GM21723 (cell line): Measurements from ENCODE around the gene UBE2G1.

Source experiments
- ATAC-seq: cut with Tn5 transposase; IDR thresholded peaks from one replicate; pipeline ENCODE4 v1.9.1; 2021; ENCODE audit warnings: mild to moderate bottlenecking, moderate library complexity; ENCODE audit not compliant: unreplicated experiment

The UBE2G1 gene

DNA sequence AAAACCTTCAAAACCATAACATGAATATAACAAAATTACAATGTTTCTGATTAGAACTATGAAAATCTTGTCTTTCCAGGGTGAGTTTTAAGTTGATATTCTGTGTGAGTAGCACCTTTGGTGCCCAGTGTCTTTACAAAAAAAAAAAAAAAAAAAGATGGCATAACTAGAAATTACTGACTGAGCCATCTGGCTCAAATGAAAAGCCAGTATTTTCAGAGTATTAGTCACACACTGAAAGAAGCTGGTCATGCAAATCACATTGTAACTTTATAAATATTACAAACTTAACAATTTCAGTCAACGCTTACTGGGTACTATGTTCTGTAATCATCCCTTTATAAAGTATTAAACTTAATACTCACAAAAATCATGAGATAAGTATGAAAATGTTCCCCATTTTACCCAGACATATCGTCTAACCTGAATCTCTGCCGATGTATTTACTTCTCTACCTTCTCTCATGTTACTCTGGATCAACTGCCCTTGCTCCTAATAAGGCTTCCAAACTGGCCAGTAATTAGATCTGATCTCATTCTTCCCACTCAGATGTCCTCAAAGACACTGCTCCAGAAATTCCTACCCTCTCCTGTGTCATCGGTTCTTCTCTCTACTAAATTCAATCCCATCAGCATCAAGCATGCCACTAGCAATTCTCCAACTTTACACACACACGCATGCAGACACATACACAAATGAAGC, 25.4 kb downstream of the UBE2G1 start:
- no peak for ATAC-seq

DNA sequence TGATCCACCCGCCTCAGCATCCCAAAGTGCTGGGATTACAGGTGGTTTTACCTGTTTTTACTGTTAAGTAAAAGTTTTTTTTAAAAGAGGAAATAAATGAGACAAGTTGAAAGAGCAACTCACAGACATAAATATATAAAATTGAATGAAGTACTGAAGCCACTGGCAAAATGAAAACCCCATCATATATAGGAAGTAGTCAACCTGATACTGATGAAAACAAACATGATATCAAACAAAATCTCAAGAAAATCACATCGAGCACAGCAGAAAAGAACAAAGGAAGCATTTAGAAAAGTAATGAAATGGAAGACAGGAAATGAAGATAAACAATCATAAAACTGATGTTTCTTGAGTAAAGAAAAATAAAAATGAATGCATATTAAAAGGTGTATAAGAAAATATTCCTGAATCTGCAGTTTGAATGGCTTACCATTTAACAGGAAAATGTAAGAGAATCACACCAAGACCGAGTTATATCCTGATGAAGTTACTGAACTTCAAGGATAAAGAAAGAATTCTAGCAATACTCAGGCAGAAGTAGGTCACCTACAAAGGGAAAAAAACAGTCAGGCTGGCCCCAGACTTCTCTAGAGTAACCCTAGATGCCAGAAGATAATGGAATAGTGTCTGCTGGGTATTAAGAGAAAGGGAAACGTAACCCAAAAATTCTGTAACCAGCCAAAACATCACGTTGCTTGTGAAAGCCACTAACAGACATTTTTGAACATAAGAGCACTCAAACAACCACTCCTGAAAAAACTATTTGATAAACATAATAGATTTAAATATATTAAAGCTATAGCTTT, 31.5 kb downstream of the UBE2G1 start:
- ATAC-seq: no peak

DNA sequence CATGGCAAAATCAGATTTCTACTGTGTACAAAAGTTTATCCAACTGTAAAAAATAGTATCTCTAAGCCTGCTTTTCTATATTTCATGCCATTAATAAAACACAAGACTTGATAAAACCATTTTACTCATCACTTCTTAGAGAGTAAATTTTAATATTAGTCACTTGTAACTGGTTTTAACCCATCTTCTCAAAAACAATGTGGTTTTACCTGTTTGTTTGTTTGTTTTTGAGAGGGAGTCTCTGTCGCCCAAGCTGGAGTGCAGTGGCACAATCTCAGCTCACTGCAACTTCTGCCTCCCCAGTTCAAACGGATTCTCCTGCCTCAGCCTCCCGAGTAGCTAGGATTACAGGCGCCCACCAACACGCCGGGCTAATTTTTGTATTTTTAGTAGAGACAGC, 32.1 kb downstream of the UBE2G1 start:
- ATAC-seq: no peak

DNA sequence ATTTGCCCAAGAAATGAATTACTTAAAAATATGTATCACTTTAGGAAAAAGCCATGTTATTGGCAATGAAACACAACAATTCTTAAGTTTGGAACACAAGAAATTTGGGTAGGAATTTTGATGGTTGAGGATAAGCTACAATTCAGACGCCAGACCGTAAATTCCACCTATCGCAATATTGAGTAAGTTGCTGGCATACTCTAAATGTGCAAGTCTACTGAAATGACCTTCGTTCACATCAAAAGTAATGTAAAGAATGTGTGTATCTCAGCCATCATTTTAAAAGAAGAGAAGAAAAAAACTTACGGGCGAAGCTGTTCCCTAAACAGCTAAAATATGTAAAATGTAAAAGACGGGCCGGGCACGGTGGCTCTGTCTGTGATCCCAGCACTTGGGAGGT, 33.4 kb downstream of the UBE2G1 start:
- no peak for ATAC-seq

DNA sequence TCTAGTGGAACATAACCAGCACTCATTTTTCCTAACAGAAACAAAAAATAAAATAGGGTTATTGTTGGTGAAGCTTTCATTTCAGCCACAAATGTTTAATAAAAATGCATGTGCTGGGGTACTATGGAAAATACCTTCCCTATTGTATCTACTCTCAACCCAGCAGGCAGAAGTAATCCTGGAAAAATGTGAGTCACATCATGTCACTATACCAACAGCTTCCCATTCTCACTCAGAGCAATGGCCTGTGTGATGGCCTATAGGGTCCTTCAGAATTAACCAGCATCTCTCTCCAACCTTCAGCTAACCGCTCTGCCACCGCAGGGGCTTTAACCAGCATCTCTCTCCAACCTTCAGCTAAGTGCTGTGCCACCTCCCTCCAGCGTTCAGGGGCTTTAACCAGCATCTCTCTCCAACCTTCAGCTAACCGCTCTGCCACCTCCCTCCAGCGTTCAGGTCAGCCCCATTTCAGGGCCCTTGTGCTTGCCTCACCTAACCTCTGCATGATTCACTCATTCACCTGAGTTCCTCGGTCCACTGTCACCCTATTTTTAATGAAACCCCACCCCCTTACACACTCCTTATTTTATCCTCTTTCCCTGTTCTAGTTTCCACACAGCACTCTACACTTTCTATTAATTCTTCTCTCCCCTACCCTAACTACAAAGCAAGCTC, 34.0 kb downstream of the UBE2G1 start:
- no peak for ATAC-seq

DNA sequence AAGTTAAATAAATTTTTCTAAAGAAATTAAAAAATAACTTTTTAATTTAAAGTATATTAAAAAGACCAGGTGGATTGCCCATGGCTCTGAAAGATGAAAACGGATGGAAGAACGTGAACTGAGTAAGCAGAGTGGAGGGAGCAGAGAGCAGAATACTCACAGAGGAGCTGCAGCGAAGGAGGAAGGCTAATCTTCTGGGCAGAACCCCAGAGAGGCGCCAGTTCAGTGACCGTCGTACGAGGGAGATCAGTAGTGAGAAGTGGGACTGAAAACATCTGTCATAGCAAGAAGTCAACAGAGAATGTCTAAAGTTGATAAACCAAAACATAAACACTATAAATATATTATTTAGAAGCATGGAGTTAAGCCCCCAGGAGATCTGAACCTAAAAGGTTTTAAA, 34.9 kb downstream of the UBE2G1 start:
- ATAC-seq: no peak

DNA sequence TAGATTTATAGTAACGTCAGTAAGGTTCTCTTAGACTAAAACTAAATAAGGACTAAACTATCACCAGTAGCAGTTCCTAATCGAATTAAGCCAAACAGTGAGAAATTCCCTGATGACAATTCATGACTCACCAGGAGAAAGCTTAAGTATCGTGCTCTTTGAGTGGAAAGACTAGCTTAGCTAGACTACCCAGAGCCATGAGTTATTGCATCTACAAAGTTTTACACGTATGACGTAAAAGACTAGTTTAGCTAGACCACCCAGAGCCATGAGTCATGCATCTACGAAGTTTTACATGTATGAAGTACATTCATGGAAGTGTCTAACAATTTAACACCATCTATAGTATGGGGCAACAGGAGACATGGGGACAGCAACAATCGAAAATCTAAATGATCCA, 36.6 kb downstream of the UBE2G1 start:
- ATAC-seq: no peak

DNA sequence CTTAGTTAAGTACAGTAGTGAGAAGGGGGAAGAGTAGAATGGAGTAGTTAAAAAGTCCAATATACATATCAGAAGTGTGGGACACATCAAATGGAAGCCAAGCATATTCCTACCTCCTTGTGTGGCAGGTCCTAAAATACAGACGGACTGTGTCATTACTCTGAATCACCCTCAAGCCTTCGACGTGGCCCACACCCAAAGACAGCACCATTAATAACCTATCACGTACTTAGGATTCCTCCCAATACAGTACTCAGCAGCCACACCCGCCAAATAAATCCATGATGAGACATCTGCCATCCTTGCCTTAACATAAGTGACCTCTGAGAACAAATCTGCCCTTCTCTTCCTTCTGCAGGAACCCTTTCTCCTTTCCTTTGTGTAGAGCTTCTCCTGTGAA, 38.9 kb downstream of the UBE2G1 start:
- no peak for ATAC-seq

DNA sequence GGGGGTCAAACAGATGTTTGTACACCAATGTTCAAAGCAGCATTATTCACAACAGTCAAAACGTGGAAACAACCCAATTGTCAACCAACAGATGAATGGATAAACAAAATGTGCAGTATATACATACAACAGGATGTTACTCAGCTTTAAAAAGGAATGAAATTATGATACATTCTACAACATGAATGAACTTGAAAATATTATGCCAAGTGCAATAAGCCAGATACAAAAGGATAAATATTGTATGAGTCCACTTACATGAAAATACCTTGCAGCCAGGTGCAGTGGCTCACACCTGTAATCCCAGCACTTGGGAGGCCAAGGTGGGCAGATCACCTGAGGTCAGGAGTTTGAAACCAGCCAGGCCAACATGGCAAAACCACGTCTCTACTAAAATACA, 39.9 kb downstream of the UBE2G1 start:
- ATAC-seq: no peak

DNA sequence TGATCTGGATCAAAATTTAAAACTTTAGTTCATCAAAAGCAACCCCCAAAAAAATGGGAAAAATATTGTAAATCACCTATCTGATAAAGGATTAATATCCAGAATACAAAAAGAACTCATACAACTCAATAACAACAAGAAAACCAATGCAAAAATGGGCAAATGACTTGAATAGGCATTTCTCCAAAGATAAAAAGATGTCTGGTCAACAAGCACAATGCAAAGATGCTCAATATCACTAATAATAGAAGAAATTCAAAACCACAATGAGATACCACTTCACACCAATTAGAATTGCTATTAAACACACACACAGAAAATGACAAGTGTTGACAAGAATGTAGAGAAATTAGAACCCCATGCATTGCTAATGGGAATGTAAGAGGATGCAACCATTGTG, 40.4 kb downstream of the UBE2G1 start:
- ATAC-seq: no peak

DNA sequence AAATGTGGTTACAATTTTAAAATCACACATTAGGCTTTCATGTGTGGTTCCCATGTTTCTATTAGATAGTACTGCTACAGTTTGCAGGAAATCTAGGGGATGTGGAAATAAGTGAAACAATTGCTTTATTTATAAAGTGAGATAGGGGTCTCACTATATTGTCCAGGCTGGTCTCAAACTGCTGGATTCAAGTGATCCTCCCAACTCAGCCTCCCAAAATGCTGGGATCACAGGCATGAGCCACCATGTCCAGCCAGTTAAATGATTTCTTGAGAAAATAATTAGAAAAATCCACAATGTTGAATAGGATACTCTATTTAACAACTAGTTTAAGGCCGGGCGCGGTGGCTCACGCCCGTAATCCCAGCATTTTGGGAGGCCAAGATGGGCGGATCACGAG, 42.0 kb downstream of the UBE2G1 start:
- ATAC-seq: no peak

DNA sequence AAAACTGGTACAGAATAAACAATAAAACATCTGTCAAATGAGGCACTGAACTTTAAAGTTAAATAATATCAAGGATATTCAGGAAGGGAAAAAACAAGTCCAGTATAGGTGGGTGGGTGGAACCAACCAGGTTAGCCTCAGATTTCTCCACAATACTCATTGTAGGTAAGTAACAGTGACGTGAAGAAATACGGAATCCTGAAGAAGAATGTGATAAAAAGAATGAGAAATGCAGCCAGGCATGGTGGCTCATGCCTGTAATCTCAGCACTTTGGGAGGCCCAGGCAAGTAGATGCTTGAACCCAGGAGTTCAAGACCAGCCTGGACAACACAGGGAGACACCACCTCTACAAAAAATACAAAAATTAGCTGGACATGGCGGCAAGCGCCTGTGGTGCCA, 47.3 kb downstream of the UBE2G1 start:
- ATAC-seq: no peak

DNA sequence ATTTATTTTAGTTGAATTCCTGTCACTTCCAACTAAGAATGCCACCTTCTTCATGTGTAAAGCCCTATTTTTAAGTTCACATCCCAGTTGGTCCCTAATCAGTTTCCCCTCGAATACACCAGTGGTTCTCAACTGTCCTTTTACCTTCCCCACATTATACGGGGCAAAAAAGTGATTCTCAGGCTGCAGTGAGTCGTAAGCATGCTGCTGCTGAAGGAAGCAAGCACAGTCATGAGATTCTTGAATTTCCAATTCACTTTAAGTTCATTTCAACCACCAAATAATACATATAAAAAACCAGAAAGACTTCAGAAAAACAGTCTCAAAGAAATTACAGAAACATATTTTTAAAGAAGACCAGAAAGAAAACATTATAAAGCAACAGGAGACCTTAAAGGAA, 47.9 kb downstream of the UBE2G1 start:
- ATAC-seq: no peak

DNA sequence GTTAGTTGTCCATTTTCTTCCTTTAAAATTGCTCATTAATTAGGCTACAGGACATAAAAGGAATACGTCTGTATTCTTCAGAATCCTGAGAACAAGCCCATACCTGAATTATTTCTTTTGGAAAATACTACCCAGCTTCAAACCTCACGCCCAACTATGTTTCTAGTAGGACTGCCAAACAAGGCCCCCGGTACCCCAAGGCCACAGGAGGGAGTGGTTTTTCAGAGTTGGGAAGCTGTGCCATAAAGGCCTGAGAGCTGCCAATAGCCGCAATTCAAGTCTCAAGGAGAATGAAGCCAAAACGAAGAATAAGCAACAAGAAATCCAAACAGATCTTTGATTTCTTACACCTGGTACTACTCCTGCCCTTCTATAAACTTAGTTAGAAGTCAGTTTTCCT, 48.3 kb downstream of the UBE2G1 start:
- ATAC-seq: no peak

DNA sequence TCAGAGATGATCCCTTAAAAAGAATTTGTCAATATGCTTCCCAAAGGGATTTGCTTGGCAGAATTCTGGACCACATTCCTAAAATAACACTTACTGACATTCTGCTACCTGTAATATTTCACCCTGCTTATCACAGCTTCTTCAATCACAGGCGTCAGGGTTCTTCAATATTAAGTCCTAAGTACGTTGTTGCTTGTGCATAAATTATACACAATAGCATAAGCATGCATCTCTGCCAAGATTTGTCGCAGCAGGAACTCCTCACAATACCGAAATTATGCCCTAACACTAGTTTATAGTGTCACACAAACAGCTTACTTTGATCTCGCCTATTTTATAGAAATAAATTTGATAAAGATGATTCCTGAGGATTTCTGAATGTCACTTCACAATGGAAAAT, 48.9 kb downstream of the UBE2G1 start:
- ATAC-seq: no peak

DNA sequence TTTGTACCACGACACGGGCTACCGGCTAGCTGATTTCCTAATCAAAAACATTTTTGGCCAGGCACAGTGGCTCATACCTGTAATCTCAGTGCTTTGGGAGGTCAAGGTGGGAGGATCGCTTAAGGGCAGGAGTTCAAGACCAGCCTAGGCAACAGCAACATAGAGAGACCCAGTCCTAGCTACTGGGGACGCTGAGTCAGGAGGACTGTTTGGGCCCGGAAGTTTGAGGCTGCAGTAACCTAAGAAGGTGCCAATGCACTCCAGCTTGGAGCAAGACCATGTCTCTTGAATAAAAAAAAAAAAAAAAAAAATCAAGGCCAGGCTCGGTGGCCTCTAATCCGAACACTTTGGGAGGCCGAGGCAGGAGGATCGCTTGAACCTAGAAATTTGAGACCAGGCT, 49.8 kb downstream of the UBE2G1 start:
- ATAC-seq: no peak

DNA sequence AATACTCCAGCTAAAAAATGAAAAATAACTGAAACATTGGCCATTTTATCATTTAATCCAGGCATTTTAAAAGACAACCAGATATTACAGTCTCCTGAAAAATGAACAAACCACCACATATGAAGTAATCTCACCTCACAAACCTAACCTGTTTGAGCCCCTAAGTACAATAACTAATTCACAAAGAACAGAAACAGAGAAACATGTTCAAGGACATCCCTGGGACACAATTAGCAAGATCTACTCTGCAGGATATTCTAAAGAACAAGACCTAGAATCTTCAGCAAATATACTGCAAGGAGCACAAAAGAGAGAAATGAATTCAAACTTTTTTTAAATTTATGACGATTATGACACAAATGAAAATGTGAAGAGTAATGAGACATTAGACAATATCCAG, 51.9 kb downstream of the UBE2G1 start:
- no peak for ATAC-seq

DNA sequence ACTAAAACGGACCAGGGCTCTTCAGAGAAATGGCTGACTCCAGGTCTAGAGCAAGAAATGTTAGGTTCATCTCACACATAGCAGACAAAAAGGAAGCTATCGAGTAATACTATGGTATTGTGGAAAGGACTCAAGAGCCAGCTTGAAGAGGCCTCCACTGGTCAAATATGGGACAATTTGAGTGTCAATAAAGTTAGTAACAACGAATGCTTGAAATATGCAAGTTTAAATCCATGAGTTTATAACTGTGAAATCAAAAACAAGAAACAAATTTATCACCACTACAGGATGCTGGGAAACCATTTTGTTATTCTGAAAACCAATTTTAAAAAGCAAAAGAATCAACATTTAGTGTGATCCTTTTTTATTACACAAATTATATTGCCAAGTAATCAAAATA, 52.3 kb downstream of the UBE2G1 start:
- ATAC-seq: no peak

DNA sequence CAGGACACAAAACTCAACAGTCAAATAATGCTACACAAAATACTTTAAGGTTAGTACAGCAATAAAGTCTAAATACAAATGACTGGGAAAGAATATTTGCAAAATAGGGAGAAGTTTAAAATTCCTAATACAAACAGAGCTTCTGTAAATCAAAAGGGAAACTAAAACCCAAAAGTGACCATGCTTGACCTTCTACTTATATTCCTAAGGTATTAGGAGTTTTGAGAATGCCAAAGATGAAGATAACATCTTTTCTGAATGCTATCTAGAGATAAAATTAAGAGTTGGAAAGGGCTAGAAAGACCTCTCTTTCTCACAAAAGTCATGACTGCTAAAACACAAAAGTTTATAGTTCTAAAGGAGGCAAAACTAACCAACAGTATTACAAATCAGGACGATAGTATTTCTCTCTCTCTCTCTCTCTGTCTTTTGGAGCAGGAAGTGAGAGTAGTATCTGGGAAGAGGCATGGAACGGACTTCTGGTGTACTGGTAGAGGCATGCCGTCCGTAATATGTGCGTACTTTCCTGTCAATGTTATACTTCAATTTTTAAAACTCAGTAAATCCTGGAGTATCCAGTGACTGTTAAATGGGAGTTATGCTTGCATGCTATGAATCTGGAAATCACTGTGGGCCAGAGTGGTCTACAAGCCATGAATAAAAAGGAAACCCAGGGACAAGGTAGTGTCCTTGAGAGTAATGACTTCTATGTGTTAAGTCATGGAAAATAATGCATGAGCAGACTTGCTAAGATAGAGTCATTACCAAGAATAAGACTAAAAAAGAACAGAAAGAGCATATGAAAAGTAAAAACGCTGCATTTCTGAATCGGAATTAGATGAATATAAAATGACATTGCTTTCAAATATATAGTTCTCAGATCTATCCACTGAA, 53.0 kb downstream of the UBE2G1 start:
- no peak for ATAC-seq

DNA sequence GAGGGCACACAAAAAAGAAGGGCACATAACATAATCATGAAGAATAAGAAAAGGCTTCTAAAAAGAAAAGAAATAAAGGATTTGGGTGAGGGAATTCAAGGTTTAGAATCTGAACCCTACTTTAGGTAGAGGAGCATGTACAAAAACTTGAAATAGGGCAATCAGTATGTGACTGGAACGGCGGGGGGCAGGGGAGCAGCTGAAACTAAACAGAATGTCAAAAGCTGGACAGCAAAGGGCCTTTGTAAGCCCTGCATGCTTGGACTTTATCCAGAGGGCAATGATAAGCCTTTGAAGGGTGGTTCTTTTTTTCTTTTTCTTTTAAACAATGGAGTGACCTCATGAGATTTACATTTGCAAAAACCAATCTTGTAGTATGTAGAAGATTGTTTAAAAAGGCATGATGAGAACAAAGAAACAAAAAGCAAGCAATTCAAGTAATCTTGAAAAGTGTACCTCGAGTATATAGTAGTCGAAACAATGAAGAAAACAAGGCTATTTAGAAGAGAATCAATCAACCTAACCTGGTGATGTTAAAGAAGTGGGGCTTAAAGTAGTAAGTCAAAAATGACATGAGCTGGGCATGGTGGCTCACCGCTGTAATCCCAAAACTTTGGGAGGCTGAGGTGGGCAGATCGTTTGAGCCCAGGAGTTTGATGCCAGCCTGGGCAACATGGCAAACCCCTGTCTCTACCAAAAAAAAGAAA, 56.0 kb downstream of the UBE2G1 start:
- no peak for ATAC-seq
